T-helper 17 cell (primary cell): Measurements from ENCODE around the gene LY86. TPM values are rescaled to one million over a fixed set of nuclear protein-coding genes. Genes with fewer than 3 reads are reported as not detected.

ENCODE experiments used
- ATAC-seq: fragments of 150-1000 bp; cut with Tn5 transposase; 2 replicates; pipeline ENCODE4 v1.10.0; 2021; ENCODE audit warnings: mild to moderate bottlenecking, moderate library complexity
- DNase-seq, 3 donors: peaks; one replicate each; pipeline versions ENCODE4 v3.0.0 to v3.0.0-alpha.2; 2020 to 2021
- H3K9me3 ChIP-seq: one replicate; pipeline ENCODE4 v1.7.0; 2013; ENCODE audit warnings: low read length, mild to moderate bottlenecking; ENCODE audit not compliant: control insufficient read depth, poor library complexity, severe bottlenecking
- H3K27ac Mint-ChIP-seq: one replicate; pipeline ENCODE4 v1.8.0; 2022; ENCODE audit warnings: mild to moderate bottlenecking, moderate library complexity, mixed read lengths
- H3K27me3 Mint-ChIP-seq: one replicate; pipeline ENCODE4 v1.8.0; 2022; ENCODE audit warnings: mixed read lengths
- H3K36me3 Mint-ChIP-seq: one replicate; pipeline ENCODE4 v1.8.0; 2022; ENCODE audit warnings: low read depth, mixed read lengths
- H3K4me1 Mint-ChIP-seq: one replicate; pipeline ENCODE4 v1.8.0; 2022; ENCODE audit warnings: mild to moderate bottlenecking, mixed read lengths
- H3K4me3 Mint-ChIP-seq: one replicate; pipeline ENCODE4 v1.8.0; 2022; ENCODE audit warnings: mild to moderate bottlenecking, moderate library complexity, mixed read lengths
- total RNA-seq, 4 donors: library from RNA in 2 of 4; stranded (reverse) in 2 of 4; gene quantifications; one replicate each; pipeline ENCODE4 v1.2.3 and lab custom pipeline; 2022 to 2026

Gene LY86
- total RNA-seq, 2 donors from 2014 or later: 0.73 to 1.6 TPM

DNA sequence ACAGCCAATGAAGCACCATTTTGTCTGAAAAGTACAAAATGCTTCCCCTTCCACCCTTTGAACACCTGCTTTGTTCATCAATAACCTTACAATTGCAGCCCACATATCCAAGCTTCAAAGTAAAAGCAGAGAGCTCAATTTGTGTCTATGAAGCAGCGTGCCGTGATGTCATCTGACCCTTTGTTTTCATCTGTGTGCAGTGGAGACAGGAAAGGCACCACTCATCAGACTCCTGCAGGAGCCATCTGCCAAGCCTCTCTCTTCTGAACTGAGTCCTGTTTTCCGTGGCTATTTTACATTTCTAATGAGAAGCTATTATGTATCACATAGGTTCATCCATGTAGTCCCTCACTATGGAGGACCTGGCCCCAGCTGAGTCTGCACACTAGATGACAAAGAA lies 7.5 kb upstream of the LY86 start:
- Mint-ChIP-seq H3K4me1 (peaks cover 3% of the 10 kb centered on the region), H3K36me3 (peaks cover 3% of the 10 kb centered on the region), H3K27ac (no peak overlapping the region), H3K4me3 (no peak overlapping the region), H3K27me3 (peaks cover 11% of the 10 kb centered on the region)
- no peak for ATAC-seq
- DNase-seq: no peak
- no peaks in the 10 kb centered on the region for H3K9me3 ChIP-seq

DNA sequence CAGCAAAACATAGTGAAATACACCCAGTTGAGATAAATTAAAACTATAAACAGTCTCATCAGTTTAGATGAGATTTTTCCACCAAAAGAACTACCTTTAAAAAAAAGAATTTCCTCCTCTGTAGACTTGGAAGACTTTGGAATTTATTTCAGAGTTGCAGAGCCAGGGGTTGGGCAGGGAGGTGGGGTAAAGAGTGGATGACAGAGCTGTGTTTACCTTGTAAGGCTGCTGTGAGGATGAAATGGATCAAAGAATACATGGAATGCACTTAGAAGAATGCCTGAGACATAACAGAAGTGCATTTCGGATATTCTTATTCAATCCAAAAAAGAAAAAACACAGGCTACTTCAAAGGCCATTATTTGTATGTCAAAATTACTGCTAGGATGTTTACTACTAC lies 6.4 kb upstream of the LY86 start:
- Mint-ChIP-seq H3K4me1 (peaks cover 5% of the 10 kb centered on the region), H3K27ac (no peak overlapping the region)

DNA sequence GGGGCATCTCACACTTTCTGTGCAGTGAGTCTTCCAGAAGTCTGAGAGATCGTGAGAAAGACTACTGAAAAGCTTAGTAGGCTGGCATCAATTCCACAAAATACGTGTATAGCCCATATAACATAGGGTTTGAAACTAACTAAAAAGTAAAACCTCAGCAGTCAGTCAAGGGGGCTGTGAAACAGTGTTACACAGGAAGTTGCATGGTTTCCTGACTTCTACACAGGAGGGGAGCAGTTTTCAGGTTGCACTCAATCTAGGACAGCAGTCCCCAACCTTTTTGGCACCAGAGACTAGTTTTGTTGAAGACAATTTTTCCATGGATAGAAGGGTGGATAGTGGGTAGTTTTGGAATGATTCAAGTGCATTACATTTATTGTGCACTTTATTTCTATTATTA lies 4.7 kb upstream of the LY86 start:
- H3K9me3 ChIP-seq: no peaks in the 10 kb centered on the region
- peaks cover 3% of the 10 kb centered on the region for H3K36me3 Mint-ChIP-seq
- ATAC-seq (no peak), DNase-seq (no peak)
- no peak overlapping the region for H3K4me3 Mint-ChIP-seq
- H3K27me3 Mint-ChIP-seq: peaks cover 26% of the 10 kb centered on the region
- H3K27ac Mint-ChIP-seq: no peak overlapping the region
- peaks cover 7% of the 10 kb centered on the region for H3K4me1 Mint-ChIP-seq

More for the DNA sequence above, 6.4 kb upstream of the LY86 start:
- Mint-ChIP-seq H3K27me3 (peaks cover 17% of the 10 kb centered on the region), H3K36me3 (peaks cover 3% of the 10 kb centered on the region), H3K4me3 (no peak overlapping the region)
- H3K9me3 ChIP-seq: no peaks in the 10 kb centered on the region
- no peak for DNase-seq
- ATAC-seq: no peak

DNA sequence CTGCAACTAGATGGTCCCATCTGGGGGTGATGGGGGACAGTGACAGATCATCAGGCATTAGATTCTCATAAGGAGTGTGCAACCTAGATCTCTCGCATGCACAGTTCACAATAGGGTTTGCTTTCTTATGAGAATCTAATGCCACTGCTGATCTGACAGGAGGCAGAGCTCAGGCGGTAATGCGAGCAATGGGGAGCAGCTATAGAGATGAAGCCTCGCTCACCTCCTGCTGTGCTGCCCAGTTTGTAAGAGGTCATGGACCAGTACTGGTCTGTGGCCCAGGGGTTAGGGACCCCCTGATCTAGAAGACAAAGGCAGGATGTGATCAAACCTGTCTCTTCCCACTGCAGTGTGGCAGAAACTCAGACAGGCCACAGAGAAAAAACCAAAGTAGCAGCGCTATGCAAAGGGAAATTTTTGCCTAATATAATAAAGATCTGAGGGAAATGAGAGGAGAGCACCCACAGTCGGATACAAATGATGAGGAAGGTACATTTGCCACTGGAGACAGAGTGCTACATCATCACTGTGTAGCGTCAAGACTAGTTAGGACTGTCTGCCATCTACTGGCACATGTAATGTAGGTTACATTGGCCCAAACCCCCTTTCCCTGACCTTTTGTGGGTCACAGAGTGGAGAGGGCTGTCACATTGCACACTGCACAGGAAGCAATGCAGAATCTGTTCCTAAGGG lies 4.1 kb upstream of the LY86 start:
- Mint-ChIP-seq H3K4me1 (peaks cover 7% of the 10 kb centered on the region), H3K4me3 (no peak overlapping the region), H3K27me3 (peaks cover 20% of the 10 kb centered on the region), H3K36me3 (peaks cover 3% of the 10 kb centered on the region), H3K27ac (no peak overlapping the region)
- DNase-seq (no peak), ATAC-seq (no peak)
- H3K9me3 ChIP-seq: no peaks in the 10 kb centered on the region

DNA sequence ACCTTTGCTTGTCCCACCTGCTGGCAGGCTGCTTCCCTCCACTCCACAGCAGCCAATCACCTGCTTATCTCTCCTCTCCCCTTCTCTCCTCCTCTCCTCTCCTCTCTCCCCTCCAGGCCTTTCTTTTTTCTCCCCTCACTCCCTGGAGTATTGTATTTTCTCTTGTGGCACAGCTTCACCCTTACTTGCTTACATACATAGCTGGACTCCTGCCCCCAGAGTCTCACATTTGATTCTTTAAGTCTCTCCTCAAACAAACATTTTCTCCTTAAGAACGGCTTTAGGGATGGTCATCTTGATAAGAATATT lies 3.6 kb upstream of the LY86 start:
- H3K27ac Mint-ChIP-seq: no peak overlapping the region
- H3K36me3 Mint-ChIP-seq: peaks cover 3% of the 10 kb centered on the region
- H3K4me1 Mint-ChIP-seq: peaks cover 7% of the 10 kb centered on the region
- DNase-seq (no peak), ATAC-seq (no peak)
- no peak overlapping the region for H3K4me3 Mint-ChIP-seq
- no peaks in the 10 kb centered on the region for H3K9me3 ChIP-seq
- H3K27me3 Mint-ChIP-seq: peaks cover 15% of the 10 kb centered on the region

DNA sequence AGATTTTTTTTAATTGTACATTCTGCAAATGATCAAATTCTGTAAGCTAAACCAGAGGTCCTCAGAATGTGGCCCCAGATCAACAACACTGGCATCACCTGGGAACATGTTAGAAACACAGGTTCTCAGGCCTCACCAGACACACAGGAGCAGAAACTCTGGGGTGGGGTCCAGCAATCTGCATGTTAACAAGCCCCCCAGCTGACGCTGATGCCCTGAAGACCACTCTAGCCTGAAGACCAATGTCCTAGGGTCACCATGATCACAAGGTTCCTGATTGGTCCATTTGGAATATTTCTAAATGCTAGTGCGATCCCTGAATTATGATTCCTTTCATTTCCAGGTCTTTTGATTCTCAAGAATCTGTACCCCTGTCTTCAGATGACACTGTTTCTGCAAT lies 2.4 kb upstream of the LY86 start:
- H3K4me1 Mint-ChIP-seq: peaks cover 7% of the 10 kb centered on the region
- peaks cover 15% of the 10 kb centered on the region for H3K27me3 Mint-ChIP-seq
- no peak overlapping the region for H3K4me3 Mint-ChIP-seq
- H3K36me3 Mint-ChIP-seq: peaks cover 3% of the 10 kb centered on the region
- no peak for DNase-seq
- no peak for ATAC-seq
- H3K9me3 ChIP-seq: no peaks in the 10 kb centered on the region
- H3K27ac Mint-ChIP-seq: no peak overlapping the region

DNA sequence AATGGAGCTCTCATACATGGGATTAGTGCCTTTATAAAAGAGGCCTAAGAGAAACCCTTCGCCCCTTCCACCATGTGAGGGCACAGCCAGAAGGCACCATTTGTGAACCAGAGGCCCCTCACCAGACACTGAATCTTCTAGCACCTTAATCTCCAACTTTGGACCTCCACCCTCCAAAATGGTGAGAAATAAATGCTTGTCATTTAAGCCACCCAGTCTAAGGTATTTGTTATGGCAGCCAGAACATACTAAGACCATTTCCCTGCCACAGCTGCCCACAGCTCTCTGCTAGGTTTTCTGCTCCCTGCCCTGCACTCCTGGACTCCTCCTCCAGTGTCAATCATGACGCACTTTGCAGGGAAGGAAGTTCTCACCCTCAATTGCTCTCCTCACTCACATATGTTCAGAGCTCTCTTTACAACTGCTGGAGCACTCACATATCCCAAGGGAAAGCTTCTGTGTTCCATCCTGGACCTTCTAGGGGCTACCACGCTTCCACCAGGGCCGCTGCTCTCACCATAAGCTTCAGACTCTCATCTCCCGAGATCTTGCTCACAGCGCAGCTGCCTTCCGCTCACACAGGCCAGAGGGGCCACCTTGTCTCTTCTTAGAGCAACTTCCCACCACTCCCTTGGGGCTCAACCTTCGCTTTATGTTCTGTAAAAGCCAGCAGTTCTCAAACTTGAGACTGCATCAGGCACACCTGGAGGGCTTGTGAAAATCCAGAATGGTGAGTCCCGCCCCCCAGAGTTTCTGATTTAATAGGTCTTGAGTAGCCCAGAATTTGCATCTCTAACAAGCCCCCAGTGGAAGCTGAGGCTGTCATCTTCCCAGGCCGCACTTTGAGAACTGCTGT lies 1.6 kb upstream of the LY86 start:
- Mint-ChIP-seq H3K27ac (no peak overlapping the region), H3K4me1 (peaks cover 10% of the 10 kb centered on the region), H3K36me3 (peaks cover under 1% of the 10 kb centered on the region), H3K27me3 (peaks cover 15% of the 10 kb centered on the region), H3K4me3 (peak overlapping the region; percentile 28)
- no peaks in the 10 kb centered on the region for H3K9me3 ChIP-seq
- no peak for DNase-seq
- ATAC-seq: peak; percentile 26

DNA sequence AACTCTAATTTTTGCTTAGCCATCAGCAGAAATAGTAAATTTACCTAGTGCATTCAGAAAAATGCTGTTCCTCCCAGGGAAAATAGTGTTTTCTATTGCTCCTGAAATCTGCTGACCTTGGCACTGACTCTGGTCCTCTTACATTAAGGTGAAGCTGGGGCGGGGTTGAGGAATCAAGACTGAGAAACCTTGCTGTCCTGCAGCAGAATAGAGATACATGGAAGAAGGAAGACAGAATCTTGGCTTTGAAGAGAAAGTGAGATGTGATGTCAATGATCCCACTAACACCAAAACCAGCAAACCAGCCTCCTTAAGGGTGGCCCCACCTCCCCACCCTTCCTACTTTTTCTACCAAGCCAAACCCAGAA lies 840 bp upstream of the LY86 start:
- Mint-ChIP-seq H3K4me1 (peaks cover 18% of the 10 kb centered on the region), H3K36me3 (no peaks in the 10 kb centered on the region), H3K4me3 (no peak overlapping the region), H3K27ac (no peak overlapping the region), H3K27me3 (peaks cover 15% of the 10 kb centered on the region)
- no peak for ATAC-seq
- no peak for DNase-seq
- no peaks in the 10 kb centered on the region for H3K9me3 ChIP-seq

DNA sequence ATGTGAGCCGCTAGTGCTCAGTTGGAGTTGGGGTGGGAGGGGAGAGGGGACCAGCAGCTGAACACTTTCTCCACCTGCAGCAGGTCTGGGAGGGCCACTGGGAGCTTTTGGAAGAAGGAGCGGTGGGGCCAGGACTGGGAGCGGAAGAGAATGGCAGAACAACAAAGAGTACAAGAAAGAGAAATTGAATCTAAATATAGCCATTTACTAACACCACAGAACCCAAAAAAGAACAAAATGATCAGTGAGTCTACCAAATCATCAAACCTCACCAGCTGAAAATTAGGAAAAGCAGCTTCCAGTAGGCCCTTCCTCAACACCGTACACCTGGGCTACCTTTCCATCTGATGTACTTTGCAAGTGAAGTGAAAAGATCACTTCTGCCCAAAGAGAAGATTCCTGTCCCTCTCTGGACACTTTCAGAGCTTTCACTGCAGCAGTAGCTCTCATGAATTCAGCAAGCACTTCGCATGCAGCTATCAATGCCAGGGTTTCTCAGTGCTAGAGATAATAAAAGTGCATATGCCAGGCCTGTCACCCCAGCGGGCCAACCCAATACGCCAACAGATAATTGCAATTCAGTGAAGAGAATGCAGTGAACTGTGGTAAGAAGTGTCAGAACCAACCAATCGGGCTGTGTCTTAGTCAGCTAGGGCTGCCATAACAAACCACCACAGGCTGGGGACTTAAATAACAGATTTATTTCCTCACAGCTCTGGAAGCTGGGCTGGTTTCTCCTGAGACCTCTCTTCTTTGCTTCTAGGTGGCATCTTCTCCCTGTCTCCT lies 597 bp downstream of the LY86 start:
- peaks cover 15% of the 10 kb centered on the region for H3K27me3 Mint-ChIP-seq
- peaks cover 24% of the 10 kb centered on the region for H3K4me1 Mint-ChIP-seq
- no peak for DNase-seq
- H3K27ac Mint-ChIP-seq: no peak overlapping the region
- no peaks in the 10 kb centered on the region for H3K9me3 ChIP-seq
- H3K4me3 Mint-ChIP-seq: peak overlapping the region; percentile 39
- no peak for ATAC-seq
- no peaks in the 10 kb centered on the region for H3K36me3 Mint-ChIP-seq

DNA sequence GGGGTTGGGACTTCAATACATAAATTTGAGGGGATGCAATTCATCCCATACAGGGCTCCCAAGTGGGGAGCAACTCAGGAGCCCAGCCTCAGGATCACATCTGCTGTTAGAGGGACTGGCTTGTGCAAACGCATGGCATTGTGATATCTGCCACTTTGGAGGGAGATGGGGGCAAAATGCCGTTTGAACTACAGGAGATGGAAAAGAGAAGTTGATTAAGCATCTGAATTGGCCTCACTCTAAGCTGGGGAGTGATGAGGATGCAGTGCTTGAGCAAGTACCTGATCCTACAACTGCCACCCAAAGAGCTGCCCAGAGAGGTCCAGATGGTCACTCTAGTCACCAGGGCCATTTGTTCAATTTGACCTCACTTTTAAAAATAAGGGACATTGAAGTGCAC lies 2.0 kb downstream of the LY86 start:
- no peak overlapping the region for H3K4me3 Mint-ChIP-seq
- ATAC-seq: no peak
- peaks cover 25% of the 10 kb centered on the region for H3K4me1 Mint-ChIP-seq
- no peaks in the 10 kb centered on the region for H3K9me3 ChIP-seq
- H3K36me3 Mint-ChIP-seq: no peaks in the 10 kb centered on the region
- H3K27ac Mint-ChIP-seq: no peak overlapping the region
- peaks cover 15% of the 10 kb centered on the region for H3K27me3 Mint-ChIP-seq
- no peak for DNase-seq

DNA sequence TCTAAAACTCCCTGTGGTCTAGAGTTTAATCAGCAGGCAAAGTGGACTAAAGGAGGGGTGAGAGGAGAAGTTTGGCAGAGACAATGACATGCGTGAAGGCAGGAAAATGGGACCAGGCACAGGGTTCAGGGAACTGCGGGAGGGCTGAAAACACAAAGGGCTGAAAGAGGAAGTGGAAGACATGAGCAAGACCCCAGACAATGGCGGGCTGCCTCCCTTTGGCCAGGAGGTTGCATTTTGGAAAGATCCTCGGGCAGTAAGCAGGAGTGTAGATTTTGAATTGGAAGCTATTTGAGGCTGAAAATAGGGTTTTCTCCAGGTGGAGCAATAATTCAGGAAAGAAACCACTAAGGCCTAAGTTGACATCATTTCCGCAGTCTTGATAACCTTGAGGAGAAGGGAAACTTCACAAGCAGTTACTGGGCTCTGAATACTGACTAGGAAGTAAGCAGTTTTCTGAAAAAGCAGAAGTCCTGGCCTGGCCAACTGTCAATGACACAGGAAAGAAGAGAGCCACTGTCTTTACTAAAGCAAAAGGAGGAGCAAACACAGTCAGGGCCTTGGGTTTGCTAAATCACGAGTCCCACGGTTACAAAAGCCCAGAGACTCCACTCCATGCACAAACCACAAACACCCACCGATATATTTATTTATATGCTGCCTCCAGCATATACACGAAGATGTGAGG lies 3.4 kb downstream of the LY86 start:
- ATAC-seq: peak; percentile 56
- H3K9me3 ChIP-seq: no peaks in the 10 kb centered on the region
- peak overlapping the region; percentile 19 for H3K27ac Mint-ChIP-seq
- no peaks in the 10 kb centered on the region for H3K36me3 Mint-ChIP-seq
- H3K4me1 Mint-ChIP-seq: peaks cover 32% of the 10 kb centered on the region
- H3K27me3 Mint-ChIP-seq: peaks cover 11% of the 10 kb centered on the region
- DNase-seq: no peak
- peak overlapping the region; percentile 21 for H3K4me3 Mint-ChIP-seq

DNA sequence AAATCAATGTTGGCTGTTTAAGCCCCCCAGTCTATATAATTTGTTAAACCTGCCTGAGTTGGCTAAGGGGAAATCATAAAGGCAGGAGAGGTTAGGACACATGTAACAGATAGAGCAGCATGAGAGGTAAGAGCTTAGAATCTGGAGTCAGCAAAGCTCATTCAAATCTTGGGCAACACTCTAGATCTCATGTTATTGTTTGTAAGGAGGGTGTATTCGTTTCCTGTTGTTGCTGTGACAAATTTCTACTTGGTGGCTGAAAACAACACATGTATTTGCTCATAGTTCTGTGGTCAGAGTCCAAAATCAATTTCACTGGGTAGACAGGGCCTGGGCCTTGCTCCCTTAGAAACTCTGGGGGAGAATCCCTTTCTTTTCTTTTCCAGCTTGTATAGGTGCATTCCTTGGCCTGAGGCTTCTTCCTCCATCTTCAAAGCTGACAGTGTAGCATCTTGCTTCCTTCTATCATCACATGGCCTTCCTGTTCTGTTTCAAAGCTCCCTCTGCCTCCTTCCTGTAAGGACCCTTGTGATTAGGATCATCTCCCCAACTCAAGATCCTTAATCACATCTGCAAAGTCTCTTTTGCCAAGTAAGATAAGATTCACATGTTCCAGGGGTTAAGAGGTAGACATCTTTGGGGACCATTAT lies 4.4 kb downstream of the LY86 start:
- no peaks in the 10 kb centered on the region for H3K9me3 ChIP-seq
- no peak overlapping the region for H3K4me3 Mint-ChIP-seq
- peak overlapping the region; percentile 19 for H3K27ac Mint-ChIP-seq
- H3K27me3 Mint-ChIP-seq: peaks cover under 1% of the 10 kb centered on the region
- no peaks in the 10 kb centered on the region for H3K36me3 Mint-ChIP-seq
- no peak for DNase-seq
- ATAC-seq: peak; percentile 22
- peaks cover 27% of the 10 kb centered on the region for H3K4me1 Mint-ChIP-seq
